Kidney epithelial cell (primary cell): Measurements from ENCODE around the gene TSHZ2. TPM values are rescaled to one million over a fixed set of nuclear protein-coding genes. Genes with fewer than 3 reads are reported as not detected.

Experiments
- DNase-seq: peaks from one replicate; pipeline ENCODE4 v3.0.0-alpha.2; 2010; ENCODE audit warnings: low read depth
- H3K27me3 ChIP-seq: 2 replicates; pipeline ENCODE4 v1.6.0; 2011; ENCODE audit warnings: low read length; ENCODE audit not compliant: control insufficient read depth, insufficient read depth
- H3K36me3 ChIP-seq: 2 replicates; pipeline ENCODE4 v1.5.1; 2011; ENCODE audit warnings: low read length; ENCODE audit not compliant: control insufficient read depth, insufficient read depth
- H3K4me3 ChIP-seq: 2 replicates; pipeline ENCODE4 v1.5.1; 2011; ENCODE audit warnings: low read depth, mild to moderate bottlenecking, control low read depth, low read length
- total RNA-seq: library from RNA; depleted of rRNA; stranded (reverse); fragments of >200 nt; gene quantifications from 2 replicates; pipeline ENCODE4 v1.2.3, GENCODE V29; 2015
- TF ChIP-seq, protein P1 (sequence below): IDR thresholded peaks from 2 replicates; pipeline ENCODE4 v1.5.1; 2011; ENCODE audit warnings: mild to moderate bottlenecking, moderate library complexity, low read length, control low read depth, inconsistent platforms; ENCODE audit not compliant: insufficient read depth, poor library complexity, severe bottlenecking

The TSHZ2 gene
- total RNA-seq, 1 donor from 2014 or later: 1.0 TPM

DNA sequence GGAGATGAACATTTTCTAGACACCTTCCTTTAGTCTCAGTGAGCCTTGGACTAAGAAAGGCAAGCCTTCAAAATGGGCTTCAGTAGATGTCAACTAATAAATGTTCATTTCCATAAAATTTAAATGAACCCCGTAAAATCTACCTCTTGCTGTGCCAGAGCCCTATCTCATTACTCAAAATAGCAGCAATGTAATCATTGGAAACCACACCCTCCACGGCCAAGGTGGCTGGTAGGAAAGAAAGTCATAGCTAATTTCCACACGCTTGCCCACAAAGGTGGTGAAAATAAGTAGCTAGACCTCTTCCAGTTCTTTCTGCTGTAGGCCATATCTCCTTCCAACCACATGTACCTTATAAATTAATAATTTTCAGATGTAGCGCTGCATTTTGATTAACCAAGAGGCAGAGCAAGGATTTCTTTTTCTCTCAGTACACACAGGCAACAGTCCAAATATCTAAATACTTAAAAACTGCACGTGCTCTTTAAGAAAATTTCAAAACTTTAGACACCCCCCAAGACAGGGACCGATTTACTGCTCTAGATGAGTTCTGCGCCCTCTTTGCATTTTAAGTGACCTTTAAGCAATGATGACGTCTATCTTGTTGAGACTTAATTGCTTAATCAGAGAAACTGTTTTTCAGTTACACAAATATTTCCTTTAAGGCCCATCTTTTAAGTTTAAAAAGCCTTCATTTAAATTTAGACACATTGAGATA is 330.7 kb downstream of the TSHZ2 start:
- TF ChIP-seq, protein P1, sequence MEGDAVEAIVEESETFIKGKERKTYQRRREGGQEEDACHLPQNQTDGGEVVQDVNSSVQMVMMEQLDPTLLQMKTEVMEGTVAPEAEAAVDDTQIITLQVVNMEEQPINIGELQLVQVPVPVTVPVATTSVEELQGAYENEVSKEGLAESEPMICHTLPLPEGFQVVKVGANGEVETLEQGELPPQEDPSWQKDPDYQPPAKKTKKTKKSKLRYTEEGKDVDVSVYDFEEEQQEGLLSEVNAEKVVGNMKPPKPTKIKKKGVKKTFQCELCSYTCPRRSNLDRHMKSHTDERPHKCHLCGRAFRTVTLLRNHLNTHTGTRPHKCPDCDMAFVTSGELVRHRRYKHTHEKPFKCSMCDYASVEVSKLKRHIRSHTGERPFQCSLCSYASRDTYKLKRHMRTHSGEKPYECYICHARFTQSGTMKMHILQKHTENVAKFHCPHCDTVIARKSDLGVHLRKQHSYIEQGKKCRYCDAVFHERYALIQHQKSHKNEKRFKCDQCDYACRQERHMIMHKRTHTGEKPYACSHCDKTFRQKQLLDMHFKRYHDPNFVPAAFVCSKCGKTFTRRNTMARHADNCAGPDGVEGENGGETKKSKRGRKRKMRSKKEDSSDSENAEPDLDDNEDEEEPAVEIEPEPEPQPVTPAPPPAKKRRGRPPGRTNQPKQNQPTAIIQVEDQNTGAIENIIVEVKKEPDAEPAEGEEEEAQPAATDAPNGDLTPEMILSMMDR: no peak
- Histone ChIP-seq H3K27me3 (no peaks in the 10 kb centered on the region), H3K4me3 (no peak overlapping the region), H3K36me3 (no peaks in the 10 kb centered on the region)
- no peak for DNase-seq

DNA sequence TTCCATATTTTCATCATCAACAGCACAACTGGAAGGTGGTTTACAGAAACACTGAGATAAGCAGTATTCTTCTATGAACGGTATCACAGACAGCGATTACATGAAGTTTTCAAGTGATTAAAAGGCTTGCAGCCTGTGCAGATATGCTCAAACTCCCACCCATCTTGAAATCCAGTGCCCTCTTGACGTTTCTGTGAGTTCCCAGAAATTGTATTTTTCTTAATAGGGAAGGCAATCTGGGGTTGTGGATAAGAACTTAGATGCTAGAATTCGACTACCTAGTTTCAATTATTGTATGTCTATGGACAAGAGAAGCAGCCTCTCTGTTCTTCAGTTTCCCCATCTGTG is 331.2 kb downstream of the TSHZ2 start:
- no peak for DNase-seq
- no peaks in the 10 kb centered on the region for H3K27me3 ChIP-seq
- TF ChIP-seq, protein P1: no peak
- no peaks in the 10 kb centered on the region for H3K36me3 ChIP-seq
- no peak overlapping the region for H3K4me3 ChIP-seq

DNA sequence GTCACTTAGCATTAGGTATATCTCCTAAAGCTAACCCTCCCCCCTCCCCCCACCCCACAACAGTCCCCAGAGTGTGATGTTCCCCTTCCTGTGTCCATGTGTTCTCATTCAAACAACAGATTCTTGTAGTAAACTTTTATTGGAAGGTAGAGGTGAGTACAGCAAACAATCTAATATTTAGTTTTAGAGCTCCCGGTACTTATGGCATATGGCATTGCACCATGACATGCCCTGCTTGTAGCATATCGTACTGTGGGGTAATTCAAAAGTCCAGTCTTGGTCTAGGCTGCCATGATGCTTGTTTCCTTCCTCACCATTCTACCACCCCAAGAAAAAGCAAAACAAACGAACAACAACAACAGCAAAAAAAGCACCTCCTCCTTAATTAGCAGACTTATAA is 332.0 kb downstream of the TSHZ2 start:
- DNase-seq: no peak
- no peaks in the 10 kb centered on the region for H3K27me3 ChIP-seq
- TF ChIP-seq, protein P1: no peak
- no peaks in the 10 kb centered on the region for H3K36me3 ChIP-seq
- no peak overlapping the region for H3K4me3 ChIP-seq

DNA sequence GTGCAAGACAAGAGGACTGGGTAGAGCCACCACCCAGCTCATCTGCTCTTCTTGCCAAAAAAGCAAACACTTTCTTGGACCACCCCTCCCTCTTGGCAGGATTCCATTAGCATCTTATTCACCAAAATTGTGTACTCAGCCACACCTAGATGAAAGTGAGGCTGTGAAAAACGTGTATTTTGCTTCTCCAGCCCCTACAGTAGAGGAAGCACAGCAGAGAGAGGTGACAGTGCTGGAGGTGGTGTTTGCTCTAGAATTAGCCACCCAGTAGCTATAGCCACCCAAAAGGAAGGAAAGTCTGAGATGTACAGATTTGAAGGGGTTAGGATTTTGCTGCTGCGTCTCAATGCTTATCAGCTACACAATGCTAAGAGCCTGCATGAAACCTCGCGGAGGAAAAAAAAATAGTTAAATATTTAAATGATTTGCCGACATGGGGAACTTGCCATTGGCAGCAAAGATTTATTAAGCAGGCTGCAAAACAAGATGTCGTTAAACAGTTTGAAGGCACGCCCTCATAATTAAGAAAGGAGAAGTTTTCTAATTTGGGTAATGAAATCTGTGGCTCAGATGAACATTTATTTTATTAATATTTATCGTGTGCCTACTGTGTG is 334.1 kb downstream of the TSHZ2 start:
- H3K27me3 ChIP-seq: no peaks in the 10 kb centered on the region
- H3K4me3 ChIP-seq: no peak overlapping the region
- TF ChIP-seq, protein P1: no peak
- no peak for DNase-seq
- no peaks in the 10 kb centered on the region for H3K36me3 ChIP-seq

DNA sequence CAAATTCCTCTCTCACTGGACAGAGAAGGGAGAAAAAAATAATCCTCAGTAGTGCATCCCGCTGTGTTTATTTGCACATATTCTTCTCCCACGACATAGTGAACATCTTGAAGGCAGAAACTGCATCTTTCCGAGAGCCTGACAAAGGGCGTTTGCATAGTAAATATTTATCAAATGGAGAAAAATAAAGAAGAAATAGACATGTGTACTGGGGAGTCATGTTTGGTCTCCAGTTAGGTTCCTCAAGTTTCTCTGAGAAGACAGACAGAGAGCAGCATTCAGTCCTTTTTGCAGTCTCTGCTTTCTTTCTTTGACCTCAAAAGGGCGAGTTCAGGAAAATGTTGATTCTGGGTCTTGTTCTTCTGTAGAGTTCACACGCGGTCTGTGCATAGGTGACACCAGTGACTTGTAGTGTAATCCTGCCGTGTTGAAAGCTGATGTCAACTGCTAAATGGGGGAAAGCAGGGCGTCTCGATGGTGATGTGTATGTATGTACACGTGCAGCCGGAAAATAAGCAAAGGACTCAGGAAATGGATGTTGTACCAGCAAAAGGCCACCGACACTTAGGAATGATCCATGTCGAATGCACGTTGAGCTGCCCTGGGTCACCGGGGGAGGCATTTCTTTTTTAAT is 335.9 kb downstream of the TSHZ2 start:
- no peak for DNase-seq
- no peaks in the 10 kb centered on the region for H3K36me3 ChIP-seq
- H3K4me3 ChIP-seq: no peak overlapping the region
- TF ChIP-seq, protein P1: no peak
- H3K27me3 ChIP-seq: no peaks in the 10 kb centered on the region
